B cell (primary cell): ENCODE measurements around the gene RAI14. TPM values are rescaled to one million over a fixed set of nuclear protein-coding genes. Genes with fewer than 3 reads are reported as not detected.

Experiments used
- ATAC-seq: fragments of 200-7000 bp; cut with Tn5 transposase; one replicate; pipeline ENCODE4 v1.10.0; 2021; ENCODE audit warnings: low read depth, mild to moderate bottlenecking, moderate number of reproducible peaks, moderate library complexity
- CTCF ChIA-PET: fragments of 350-600 bp; sonication (Branson Sonifier 250); formaldehyde crosslinking; loops from one replicate; lab custom pipeline; 2021; ENCODE audit warnings: antibody characterized with exemption, inconsistent platforms; lab: Charles Lee
- POLR2A ChIA-PET: fragments of 350-600 bp; sonication (Branson Sonifier 250); formaldehyde crosslinking; loops from one replicate; lab custom pipeline; 2021; ENCODE audit warnings: antibody characterized with exemption; lab: Charles Lee
- DNase-seq: peaks from one replicate; pipeline ENCODE4 v3.0.0; 2013
- H2AFZ ChIP-seq: 2 replicates; pipeline ENCODE4 v1.6.1; 2012; ENCODE audit warnings: mild to moderate bottlenecking, low read depth, low read length; ENCODE audit not compliant: insufficient read depth, poor library complexity, severe bottlenecking
- H3K27ac ChIP-seq, 2 donors: 1 replicate in 1 of 2; 2 replicates in 1 of 2; pipeline ENCODE4 v1.5.1; 2012 to 2013; ENCODE audit warnings: low read length in 2 of 2, mild to moderate bottlenecking in 2 of 2, moderate library complexity in 1 of 2
- H3K27me3 ChIP-seq, 4 experiments: fragments of 200-600 bp in 1 of 4; sonication (generic) in 1 of 4; replicated peaks in 1 of 4; 1 replicate in 2 of 4; 2 replicates in 2 of 4; pipeline versions ENCODE4 v1.6.1 to v1.7.0; 2013 to 2016; ENCODE audit warnings: low read length in 3 of 4, mild to moderate bottlenecking in 2 of 4, mixed read lengths in 1 of 4, moderate library complexity in 1 of 4; ENCODE audit not compliant: insufficient read depth in 4 of 4, control insufficient read depth in 3 of 4; ENCODE audit errors: control extremely low read depth in 1 of 4
- H3K36me3 ChIP-seq, 2 experiments: replicated peaks in 1 of 2; 1 replicate in 1 of 2; 2 replicates in 1 of 2; pipeline versions ENCODE4 v1.6.1 to v1.7.1; 2013; ENCODE audit warnings: low read length in 1 of 2; ENCODE audit not compliant: insufficient read depth in 2 of 2, control insufficient read depth in 1 of 2; ENCODE audit errors: control extremely low read depth in 1 of 2, extremely low read depth in 1 of 2
- H3K4me1 ChIP-seq, 2 donors: fragments of 200-600 bp in 1 of 2; sonication (generic) in 1 of 2; 1 replicate in 1 of 2; 2 replicates in 1 of 2; pipeline versions ENCODE4 v1.5.1 to v1.6.1; 2013 to 2017; ENCODE audit warnings: low read length in 2 of 2; ENCODE audit not compliant: control insufficient read depth in 2 of 2, insufficient read depth in 2 of 2
- H3K4me2 ChIP-seq: replicated peaks from 2 replicates; pipeline ENCODE3; 2012; ENCODE audit warnings: mild to moderate bottlenecking, low read depth, low read length; ENCODE audit not compliant: poor library complexity, severe bottlenecking
- H3K4me3 ChIP-seq, 5 experiments: fragments of 200-600 bp in 1 of 5; sonication (generic) in 1 of 5; 1 replicate in 3 of 5; 2 replicates in 2 of 5; pipeline versions ENCODE4 v1.5.1 to v1.7.0; 2011 to 2016; ENCODE audit warnings: low read length in 4 of 5, mild to moderate bottlenecking in 4 of 5, low read depth in 2 of 5, control low read depth in 1 of 5, moderate library complexity in 1 of 5; ENCODE audit not compliant: insufficient read depth in 1 of 5; ENCODE audit errors: control extremely low read depth in 1 of 5, extremely low read depth in 1 of 5
- H3K79me2 ChIP-seq: fragments of 200-600 bp; sonication (generic); one replicate; pipeline ENCODE4 v1.6.0; 2016; ENCODE audit warnings: low read length; ENCODE audit not compliant: control insufficient read depth, insufficient read depth
- H3K9ac ChIP-seq: fragments of 200-600 bp; sonication (generic); 2 replicates; pipeline ENCODE4 v1.6.1; 2017; ENCODE audit warnings: mild to moderate bottlenecking, low read length, moderate library complexity
- H3K9me3 ChIP-seq, 3 donors: one replicate each; pipeline versions ENCODE4 v1.6.1 to v1.7.1; 2013; ENCODE audit warnings: low read length in 2 of 3; ENCODE audit not compliant: control insufficient read depth in 2 of 3, insufficient read depth in 1 of 3; ENCODE audit errors: control extremely low read depth in 1 of 3
- H4K20me1 ChIP-seq: 2 replicates; pipeline ENCODE4 v1.6.0; 2012; ENCODE audit warnings: mild to moderate bottlenecking, low read length; ENCODE audit not compliant: insufficient read depth, control insufficient read depth, poor library complexity, severe bottlenecking
- H3K27ac Mint-ChIP-seq: one replicate; pipeline ENCODE4 v1.8.0; 2021; ENCODE audit warnings: mixed read lengths
- H3K27me3 Mint-ChIP-seq: one replicate; pipeline ENCODE4 v1.8.0; 2021; ENCODE audit warnings: mixed read lengths
- H3K4me1 Mint-ChIP-seq: one replicate; pipeline ENCODE4 v1.8.0; 2021; ENCODE audit warnings: mixed read lengths
- H3K4me3 Mint-ChIP-seq: one replicate; pipeline ENCODE4 v1.8.0; 2021; ENCODE audit warnings: mixed read lengths
- H3K9me3 Mint-ChIP-seq: one replicate; pipeline ENCODE4 v1.8.0; 2022; ENCODE audit warnings: mixed read lengths; ENCODE audit not compliant: insufficient read depth
- CTCF ChIP-seq: fragments of 200-600 bp; IDR thresholded peaks from one replicate; pipeline ENCODE4 v1.8.0; 2022; ENCODE audit warnings: antibody characterized with exemption, mild to moderate bottlenecking
- EZH2 ChIP-seq: IDR thresholded peaks from 2 replicates; pipeline ENCODE4 v1.6.1; 2012; ENCODE audit warnings: borderline replicate concordance, low read depth, mild to moderate bottlenecking, moderate library complexity, low read length; ENCODE audit not compliant: insufficient read depth, poor library complexity, severe bottlenecking
- WGBS: methylation state at CpG from one replicate; pipeline ENCODE4 v1.1.5; 2013; ENCODE audit warnings: missing lambda C conversion rate; ENCODE audit not compliant: insufficient coverage; 5-methylcytosine and 5-hydroxymethylcytosine counted together
- intact Hi-C: fragments of 100-400 bp; cut with micrococcal nuclease; formaldehyde crosslinking; loops from one replicate; pipeline ENCODE4 v1.10.0; 2022
- polyA plus RNA-seq: library from polyadenylated mRNA; depleted of rRNA; stranded (reverse); fragments of >200 nt; gene quantifications from 2 replicates; pipeline ENCODE4 v1.2.3, GENCODE V29; 2012
- total RNA-seq, 2 donors: library from RNA; stranded (reverse); fragments of 120-200 nt in 1 of 2; gene quantifications; 1 replicate in 1 of 2; 2 replicates in 1 of 2; pipeline versions ENCODE4 v1.2.3 to v1.2.4, GENCODE V29; 2013 to 2022

Gene RAI14
- total and polyA plus RNA-seq, 2 donors (not counting 1 experiment from before 2014, with no cell fraction given), result 0.55 to 1.9 TPM

GRCh38 chr5:34742061-34742460 lies 85.9 kb downstream of the RAI14 start:
- POLR2A ChIA-PET, result no interaction called here
- 96% methylated on average over 7 of the region's 11 CpGs for WGBS
- CTCF ChIA-PET, result no interaction called here

GRCh38 chr5:34743878-34744277 lies 87.8 kb downstream of the RAI14 start:
- no peak for ATAC-seq
- CTCF ChIA-PET, result no interaction called here
- H4K20me1 ChIP-seq, result no peaks in the 10 kb centered on the region
- no peaks in the 10 kb centered on the region for H3K27me3 ChIP-seq
- H3K4me1 Mint-ChIP-seq, result peaks cover 47% of the 10 kb centered on the region
- H3K9me3 Mint-ChIP-seq, result peaks cover 10% of the 10 kb centered on the region
- no peak overlapping the region for H3K27ac Mint-ChIP-seq
- POLR2A ChIA-PET, result no interaction called here
- peak overlapping the region; percentile 14 for H2AFZ ChIP-seq
- peaks cover 19 to 26% of the 10 kb centered on the region in 2 donors for H3K4me1 ChIP-seq
- 92% methylated on average over 2 of the region's 3 CpGs for WGBS
- H3K4me3 ChIP-seq, result no peak overlapping the region
- intact Hi-C loops, result loop anchor here (1.0 to 5.0 kb wide), 3 partner anchors 47 to 185 kb away; partner anchors contain the start of genes DNAJC21 and TTC23L
- H3K27me3 Mint-ChIP-seq, result no peaks in the 10 kb centered on the region
- no peaks in the 10 kb centered on the region for H3K36me3 ChIP-seq
- no peak overlapping the region for H3K4me3 Mint-ChIP-seq
- no peaks in the 10 kb centered on the region for H3K79me2 ChIP-seq
- DNase-seq, result no peak
- no peak overlapping the region for H3K9ac ChIP-seq
- H3K27ac ChIP-seq, result peak overlapping the region in 1 of 2 donors; percentile 78
- TF ChIP-seq CTCF (no peak), EZH2 (no peak)
- no peak overlapping the region for H3K4me2 ChIP-seq
- H3K9me3 ChIP-seq, result peaks cover 0 to 3% (median 0%) of the 10 kb centered on the region in 3 donors

More at GRCh38 chr5:34742061-34742460, 85.9 kb downstream of the RAI14 start:
- H4K20me1 ChIP-seq, result no peaks in the 10 kb centered on the region
- peak overlapping the region; percentile 45 for H3K4me2 ChIP-seq
- H3K27me3 ChIP-seq, result no peaks in the 10 kb centered on the region
- intact Hi-C loops, result loop anchor here (5.0 kb wide), 1 partner anchor 45 kb away; no protein-coding TSS in a partner anchor
- DNase-seq (no peak), ATAC-seq (no peak)
- Mint-ChIP-seq H3K27ac (peak overlapping the region; percentile 10), H3K9me3 (peaks cover 10% of the 10 kb centered on the region), H3K4me3 (peak overlapping the region; percentile 3), H3K4me1 (peaks cover 47% of the 10 kb centered on the region), H3K27me3 (no peaks in the 10 kb centered on the region)
- no peak overlapping the region for H2AFZ ChIP-seq
- H3K4me3 ChIP-seq, result no peak overlapping the region
- H3K36me3 ChIP-seq, result no peaks in the 10 kb centered on the region
- H3K9ac ChIP-seq, result no peak overlapping the region
- TF ChIP-seq CTCF, result no peak
- TF ChIP-seq EZH2, result no peak
- H3K79me2 ChIP-seq, result no peaks in the 10 kb centered on the region
- peaks cover 19 to 26% of the 10 kb centered on the region in 2 donors for H3K4me1 ChIP-seq
- H3K9me3 ChIP-seq, result peaks cover 0 to 3% (median 0%) of the 10 kb centered on the region in 3 donors
- peak overlapping the region in 1 of 2 donors; percentile 78 for H3K27ac ChIP-seq
